Transverse colon (tissue), 4 donors: ENCODE results near the gene NR2F1-AS1. TPM values are rescaled to one million over a fixed set of nuclear protein-coding genes. Genes with fewer than 3 reads are reported as not detected.

Source experiments
- DNase-seq: peaks from one replicate; pipeline ENCODE4 v3.0.0-alpha.2; 2019
- H3K27ac ChIP-seq, 4 donors: fragments of 200-600 bp; sonication (generic); 2 replicates each; pipeline ENCODE4 v1.5.1; 2016 to 2018; ENCODE audit warnings: inconsistent platforms in 4 of 4
- H3K27me3 ChIP-seq: fragments of 200-600 bp; sonication (generic); 2 replicates; pipeline ENCODE4 v1.5.1; 2017; ENCODE audit warnings: inconsistent platforms
- H3K36me3 ChIP-seq, 4 donors: fragments of 200-600 bp; sonication (generic); 2 replicates each; pipeline ENCODE4 v1.5.1; 2017 to 2019; ENCODE audit warnings: inconsistent platforms in 4 of 4
- H3K4me1 ChIP-seq, 4 donors: fragments of 200-600 bp; sonication (generic); 2 replicates each; pipeline ENCODE4 v1.5.1; 2017 to 2020; ENCODE audit warnings: inconsistent platforms in 4 of 4
- H3K4me3 ChIP-seq, 4 donors: fragments of 200-600 bp; sonication (generic); 1 replicate in 1 of 4; 2 replicates in 3 of 4; pipeline versions ENCODE4 v1.5.1 to v1.6.1; 2017 to 2019; ENCODE audit warnings: inconsistent platforms in 4 of 4
- H3K9me3 ChIP-seq, 2 donors: fragments of 200-600 bp; sonication (generic); 2 replicates each; pipeline ENCODE4 v1.5.1; 2017 to 2019; ENCODE audit warnings: inconsistent platforms in 2 of 2
- CTCF ChIP-seq, 5 experiments: fragments of 200-600 bp in 3 of 5; fragments of 450-650 bp in 2 of 5; sonication (generic) in 3 of 5; IDR thresholded peaks; 1 replicate in 2 of 5; 2 replicates in 3 of 5; pipeline ENCODE4 v1.5.1; 2016 to 2017; ENCODE audit warnings: antibody characterized with exemption in 5 of 5, inconsistent platforms in 3 of 5, mild to moderate bottlenecking in 2 of 5, moderate library complexity in 1 of 5
- EP300 ChIP-seq: sonication (generic); formaldehyde crosslinking; IDR thresholded peaks from one replicate; pipeline ENCODE4 v1.6.1; 2017; ENCODE audit warnings: antibody characterized with exemption, low read depth
- POLR2A ChIP-seq: fragments of 450-650 bp; IDR thresholded peaks from one replicate; pipeline ENCODE4 v1.6.1; 2016; ENCODE audit warnings: antibody characterized with exemption, mild to moderate bottlenecking, moderate library complexity
- POLR2AphosphoS5 ChIP-seq, 3 donors: sonication (generic); formaldehyde crosslinking; IDR thresholded peaks; one replicate each; pipeline ENCODE4 v1.6.1; 2016; ENCODE audit warnings: antibody characterized with exemption in 3 of 3
- WGBS, 2 donors: methylation state at CpG; one replicate each; pipeline ENCODE4 v1.1.5; 2018; ENCODE audit warnings: low coverage in 1 of 2; 5-methylcytosine and 5-hydroxymethylcytosine counted together
- in situ Hi-C, 4 donors: fragments of 200-750 bp; cut with MboI; loops; one replicate each; pipeline versions ENCODE4 v1.15.0 to v1.15.1; 2017; ENCODE audit warnings: low sequenced_read_pairs in 3 of 4, low pct_ligation_motif_present in 1 of 4, low pct_unique_long_range_greater_than_20kb in 1 of 4
- intact Hi-C: fragments of 100-400 bp; cut with DNase I; formaldehyde crosslinking; loops from one replicate; pipeline ENCODE4 v1.15.1; 2023; ENCODE audit warnings: low total_unique reads
- total RNA-seq, 4 donors: library from RNA; depleted of rRNA; stranded (reverse); fragments of >200 nt; gene quantifications; one replicate each; pipeline ENCODE4 v1.1.0, GENCODE V29; 2016

Gene NR2F1-AS1
- total RNA-seq, 4 donors from 2014 or later = 1.2 to 3.7 (median 2.2) TPM

GRCh38 chr5:93577854-93578812 is 2.9 kb downstream of the NR2F1-AS1 start:
- Histone ChIP-seq H3K4me1 (peaks cover 5 to 40% (median 26%) of the 10 kb centered on the region in 4 donors), H3K4me3 (no peak overlapping the region), H3K9me3 (no peaks in the 10 kb centered on the region), H3K27me3 (peaks cover 95% of the 10 kb centered on the region), H3K36me3 (no peaks in the 10 kb centered on the region), H3K27ac (peak overlapping the region; percentile 73 to 81 (median 74))
- intact Hi-C loops = no loop called here
- TF ChIP-seq CTCF (IDR thresholded peaks at IDR 0.05) (no peak), POLR2A (no peak), EP300 (no peak), POLR2AphosphoS5 (IDR thresholded peaks at IDR 0.05) (no peak)
- 47 to 54% methylated on average over 6 to 25 of the region's 25 CpGs for whole genome bisulfite sequencing, 2 donors
- in situ Hi-C loops = loop anchor here in 3 of 4 donors (25.0 kb wide), 2 partner anchors 209 to 334 kb away; no protein-coding TSS in a partner anchor
- no peak for DNase-seq

- TF ChIP-seq POLR2AphosphoS5 (IDR thresholded peaks at IDR 0.05) = no peak
- TF ChIP-seq CTCF (IDR thresholded peaks at IDR 0.05) = no peak
- no peak for TF ChIP-seq EP300
- no peak for TF ChIP-seq POLR2A
- no peak overlapping the region for H3K27ac ChIP-seq
- H3K4me3 ChIP-seq = no peak overlapping the region
- H3K27me3 ChIP-seq = peaks cover 95% of the 10 kb centered on the region
- intact Hi-C loops = no loop called here
- 43 to 60% methylated on average over 6 to 9 of the region's 9 CpGs for WGBS, 2 donors
- H3K9me3 ChIP-seq = no peaks in the 10 kb centered on the region
- no peaks in the 10 kb centered on the region for H3K36me3 ChIP-seq
- in situ Hi-C loops = loop anchor here in 3 of 4 donors (25.0 kb wide), 2 partner anchors 210 to 335 kb away; no protein-coding TSS in a partner anchor
- H3K4me1 ChIP-seq = peaks cover 5 to 31% (median 28%) of the 10 kb centered on the region in 4 donors
- DNase-seq = no peak
Measured at GRCh38 chr5:93576994-93577853, 3.8 kb downstream of the NR2F1-AS1 start.

- in situ Hi-C loops = loop anchor here in 3 of 4 donors (25.0 kb wide), 2 partner anchors 212 to 337 kb away; no protein-coding TSS in a partner anchor
- DNase-seq = no peak
- Histone ChIP-seq H3K36me3 (no peaks in the 10 kb centered on the region), H3K9me3 (no peaks in the 10 kb centered on the region), H3K4me1 (peaks cover 5 to 25% (median 23%) of the 10 kb centered on the region in 4 donors), H3K4me3 (no peak overlapping the region), H3K27ac (no peak overlapping the region), H3K27me3 (peaks cover 100% of the 10 kb centered on the region)
- intact Hi-C loops = no loop called here
- WGBS, 2 donors = 41 to 49% methylated on average over 6 of the region's 6 CpGs
- TF ChIP-seq EP300 (no peak), POLR2AphosphoS5 (IDR thresholded peaks at IDR 0.05) (no peak), CTCF (IDR thresholded peaks at IDR 0.05) (no peak), POLR2A (no peak)
Measured at GRCh38 chr5:93575461-93576414, 5.3 kb downstream of the NR2F1-AS1 start.
